Measurements from ENCODE around the gene COMT.

The COMT gene

DNA sequence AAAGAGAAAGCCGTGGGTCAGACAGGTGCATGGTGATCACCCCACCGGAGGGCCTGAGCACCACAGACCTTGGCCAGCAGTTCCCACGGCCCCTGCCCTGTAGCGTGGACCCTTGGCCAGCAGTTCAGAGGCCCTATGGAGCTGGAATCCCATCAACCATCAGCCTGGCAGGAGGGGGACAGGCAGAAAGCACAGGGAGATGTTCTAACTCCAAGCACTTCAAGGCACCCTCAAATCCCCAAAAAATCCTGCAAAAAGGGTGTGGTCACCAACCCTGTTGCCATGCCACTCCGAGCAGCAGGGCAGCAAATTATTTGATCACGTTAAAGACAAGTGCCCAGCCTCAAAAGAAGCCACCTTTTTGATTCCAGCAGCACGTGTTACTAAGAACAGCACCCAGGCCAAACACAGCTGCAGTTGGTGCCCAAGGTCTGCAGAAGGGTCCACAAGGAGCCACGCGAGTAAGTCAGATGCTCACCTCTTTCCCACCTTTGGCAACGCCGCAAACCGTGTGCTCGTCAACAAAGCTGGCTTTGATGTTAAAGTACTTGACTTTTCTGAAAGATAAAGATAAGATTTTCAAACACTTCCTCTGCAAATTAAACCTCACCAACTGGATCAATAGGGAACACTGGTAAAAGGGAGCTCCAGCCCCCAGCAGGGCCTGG is 26.2 kb upstream of the COMT start:
- TF ChIP-seq CTCF (IDR thresholded peaks at IDR 0.05; ENCODE audit: low read depth, low read length, missing control alignments): no peak
- no peak for DNase-seq (ENCODE audit: low read depth)
- no peak overlapping the region for H3K4me3 ChIP-seq (ENCODE audit: low read depth, low read length)

GRCh38 chr22:19916006-19916405 is 25.6 kb upstream of the COMT start:
- no peak for TF ChIP-seq CTCF (IDR thresholded peaks at IDR 0.05; ENCODE audit: low read depth, low read length, missing control alignments)
- H3K4me3 ChIP-seq (ENCODE audit: low read depth, low read length): no peak overlapping the region
- DNase-seq (ENCODE audit: low read depth): no peak

GRCh38 chr22:19916941-19917340 is 24.6 kb upstream of the COMT start:
- no peak overlapping the region for H3K4me3 ChIP-seq (ENCODE audit: low read depth, low read length)
- TF ChIP-seq CTCF (IDR thresholded peaks at IDR 0.05; ENCODE audit: low read depth, low read length, missing control alignments): no peak
- no peak for DNase-seq (ENCODE audit: low read depth)

GRCh38 chr22:19917389-19918138 is 24.0 kb upstream of the COMT start:
- H3K4me3 ChIP-seq (ENCODE audit: low read depth, low read length): no peak overlapping the region
- no peak for TF ChIP-seq CTCF (IDR thresholded peaks at IDR 0.05; ENCODE audit: low read depth, low read length, missing control alignments)
- no peak for DNase-seq (ENCODE audit: low read depth)

DNA sequence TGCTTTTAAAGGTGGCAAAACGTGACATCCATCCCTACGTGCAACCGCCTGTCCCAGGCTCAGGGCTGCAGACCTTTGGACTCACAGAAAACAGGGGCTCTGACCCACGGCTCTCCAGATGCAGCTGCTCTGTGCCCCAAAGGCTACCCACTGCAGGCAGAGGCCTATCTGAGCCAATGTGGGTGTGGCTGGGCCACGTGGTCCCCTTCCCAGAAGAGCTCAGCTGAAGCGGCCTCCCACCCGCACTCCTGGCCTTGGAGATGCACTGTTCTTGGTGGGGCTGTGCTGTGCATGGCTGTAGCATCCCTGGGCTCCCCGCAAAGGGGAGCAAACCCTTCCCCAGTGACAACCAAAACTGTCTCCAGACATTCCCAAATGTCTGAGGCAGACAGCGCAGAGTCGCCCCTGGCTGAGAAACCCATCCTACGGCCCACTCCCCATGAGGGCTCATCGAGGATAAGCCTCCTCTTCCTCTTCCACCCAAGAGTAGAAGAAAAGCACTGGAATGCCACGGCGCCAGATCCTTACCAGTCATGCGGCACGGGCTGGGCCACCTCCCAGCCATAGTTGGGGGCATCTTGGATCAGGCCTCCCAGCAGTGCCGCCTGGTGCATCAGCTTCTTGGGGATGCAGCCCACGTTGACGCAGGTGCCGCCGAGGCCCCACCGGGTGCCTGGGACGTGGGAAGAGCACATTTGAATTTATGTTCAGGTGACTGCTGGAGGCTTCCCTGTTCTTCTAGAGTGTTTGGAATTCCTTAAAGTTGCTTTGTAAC is 23.1 kb upstream of the COMT start:
- DNase-seq (ENCODE audit: low read depth): no peak
- TF ChIP-seq CTCF (IDR thresholded peaks at IDR 0.05; ENCODE audit: low read depth, low read length, missing control alignments): no peak
- no peak overlapping the region for H3K4me3 ChIP-seq (ENCODE audit: low read depth, low read length)

GRCh38 chr22:19919701-19920363 is 21.7 kb upstream of the COMT start:
- H3K4me3 ChIP-seq (ENCODE audit: low read depth, low read length): no peak overlapping the region
- DNase-seq (ENCODE audit: low read depth): no peak
- TF ChIP-seq CTCF (IDR thresholded peaks at IDR 0.05; ENCODE audit: low read depth, low read length, missing control alignments): no peak
